Measurements from ENCODE around the gene XNDC1N.

Gene XNDC1N, protein sequence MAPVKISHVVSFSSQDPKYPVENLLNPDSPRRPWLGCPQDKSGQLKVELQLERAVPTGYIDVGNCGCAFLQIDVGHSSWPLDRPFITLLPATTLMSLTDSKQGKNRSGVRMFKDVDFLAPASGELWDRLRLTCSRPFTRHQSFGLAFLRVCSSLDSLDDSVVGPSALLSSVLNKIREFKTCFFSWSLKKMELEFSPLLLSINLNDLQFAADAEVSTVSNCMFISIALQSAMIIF

DNA sequence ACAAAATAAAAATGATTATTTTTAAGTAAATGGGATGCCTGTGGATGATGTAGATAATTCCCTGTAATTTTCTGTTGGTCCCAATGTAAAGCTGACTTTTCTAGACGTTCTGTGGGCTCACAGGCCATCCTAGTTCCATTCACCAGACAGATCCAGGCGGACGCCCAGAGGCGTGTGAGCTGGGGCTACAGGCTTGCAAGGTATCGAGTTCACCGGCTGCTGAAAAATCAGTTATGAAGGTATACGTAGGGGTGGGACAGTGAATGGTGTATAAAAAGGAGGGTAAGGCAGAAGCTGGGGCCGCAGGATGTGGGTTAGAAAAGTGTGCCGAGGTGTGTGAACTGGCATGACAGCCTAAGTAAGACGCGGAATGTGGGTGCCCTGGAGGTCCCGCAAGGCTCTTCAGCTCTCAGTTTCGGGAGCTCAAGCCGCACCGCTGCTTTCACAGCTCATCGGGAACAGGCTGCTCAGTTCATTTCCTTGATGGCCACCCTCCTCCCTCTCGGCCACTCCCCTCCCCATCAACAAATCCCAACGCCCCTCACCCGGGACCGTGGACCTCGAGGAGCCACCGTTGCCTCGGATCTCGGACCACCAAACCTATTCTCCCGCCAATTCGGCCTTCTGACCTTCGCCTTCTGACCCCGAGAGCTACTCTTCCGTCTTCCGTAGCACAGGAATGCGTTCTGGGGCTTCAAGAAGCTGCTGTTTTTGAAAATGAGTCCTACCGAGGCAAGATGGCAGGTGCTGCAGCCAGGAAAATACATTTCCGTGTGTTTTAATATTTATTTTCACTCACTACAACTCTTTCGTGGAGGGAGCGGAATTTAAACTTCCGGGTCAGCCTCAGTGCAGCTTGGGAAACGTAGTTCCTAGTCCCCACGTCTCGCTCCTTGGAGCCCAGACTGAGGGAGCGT is at the start of gene XNDC1N:
XNDC1N (minus strand) TSS at position 775 of the 917 bp plus-strand sequence. CDS start 5,241 bp downstream, outside the sequence.
- peak; percentile 83 for DNase-seq (ENCODE audit: low spot score)

DNA sequence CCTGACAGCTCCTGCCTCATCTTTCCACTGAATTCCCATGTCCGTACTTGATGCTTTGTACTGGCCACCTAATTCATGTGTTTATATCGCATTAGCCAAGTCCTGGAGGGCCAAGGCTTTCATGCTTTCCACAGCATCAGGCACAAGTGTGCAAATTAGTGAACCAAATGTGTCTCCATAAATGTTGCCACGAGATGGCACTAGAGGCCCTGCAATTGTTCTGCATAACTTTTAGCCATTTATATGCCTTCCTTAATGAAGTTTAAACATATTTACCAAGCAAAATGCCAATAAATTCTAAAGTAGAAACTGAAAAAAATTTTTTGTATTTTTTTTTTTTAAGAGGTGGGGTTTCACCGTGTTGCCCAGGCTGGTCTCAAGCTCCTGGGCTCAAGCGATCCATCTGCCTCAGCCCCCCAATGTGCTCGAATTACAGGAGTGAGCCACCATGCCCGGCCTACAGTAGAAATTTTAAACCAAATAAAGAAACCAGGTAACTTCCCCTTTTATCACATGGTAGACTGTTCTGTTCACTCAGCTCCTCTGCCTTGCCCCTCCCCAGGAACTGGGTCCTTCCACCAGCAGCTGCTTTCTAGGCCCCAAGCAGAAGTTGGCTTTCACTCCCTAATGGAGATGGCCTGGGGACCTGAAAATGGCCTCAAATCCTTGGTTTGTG is 49.5 kb upstream of the XNDC1N start:
- no peak for DNase-seq (ENCODE audit: low spot score)

DNA sequence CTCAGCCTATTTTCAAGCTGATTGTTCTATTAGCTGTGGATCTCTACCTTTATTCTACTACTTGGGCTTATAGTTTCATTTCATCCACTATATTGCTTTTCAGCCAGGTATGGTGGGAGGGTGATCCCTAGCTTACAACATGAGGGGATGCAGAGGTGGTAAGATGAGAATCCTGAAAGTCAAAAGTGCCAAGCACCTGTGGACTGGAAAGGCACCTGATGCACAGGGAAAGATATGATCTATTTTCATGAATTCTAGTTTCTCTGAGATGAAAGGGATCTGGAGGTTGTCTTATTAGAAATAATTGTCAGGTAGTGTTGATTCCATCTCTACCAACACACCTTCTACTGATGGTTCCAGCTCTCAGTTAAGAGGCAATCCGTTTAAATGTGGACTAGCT is 48.7 kb upstream of the XNDC1N start:
- DNase-seq (ENCODE audit: low spot score): no peak

DNA sequence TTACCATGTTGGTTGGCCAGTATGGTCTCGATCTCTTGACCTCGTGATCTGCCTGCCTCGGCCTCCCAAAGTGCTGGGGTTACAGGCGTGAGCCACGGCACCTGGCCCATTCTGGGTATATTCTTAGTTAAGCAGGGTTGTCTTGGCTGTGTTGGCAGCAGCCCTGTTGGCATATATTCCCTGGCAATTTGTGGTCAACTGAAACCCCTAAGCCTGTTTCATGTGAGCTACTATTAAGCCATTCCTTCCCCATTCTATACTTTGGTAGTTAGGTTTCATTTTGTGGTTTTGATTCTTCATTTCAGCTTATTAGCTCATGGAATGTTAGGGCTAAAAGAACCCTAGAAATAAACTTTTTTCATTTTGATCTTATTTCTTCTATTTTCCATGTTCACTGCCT is 48.2 kb upstream of the XNDC1N start:
- DNase-seq (ENCODE audit: low spot score): no peak

DNA sequence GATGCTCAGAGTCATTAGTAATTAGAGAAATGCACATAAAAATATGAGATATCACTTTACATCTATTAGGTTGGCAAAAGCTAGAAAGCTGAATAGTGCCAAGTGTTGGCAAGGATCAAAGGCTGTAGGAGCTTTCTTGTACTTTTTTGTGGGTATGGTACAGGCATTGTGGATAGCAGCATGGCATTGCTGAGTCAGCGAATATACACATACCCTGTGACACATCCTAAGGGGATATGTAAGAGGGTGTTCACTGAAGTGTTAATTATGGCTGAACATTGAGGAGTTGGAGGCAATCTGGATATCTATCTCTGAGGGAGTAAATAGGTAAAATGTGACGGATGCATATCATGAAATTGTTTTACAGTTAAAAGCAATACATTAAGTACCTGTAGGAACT is 43.3 kb upstream of the XNDC1N start:
- DNase-seq (ENCODE audit: low spot score): no peak

DNA sequence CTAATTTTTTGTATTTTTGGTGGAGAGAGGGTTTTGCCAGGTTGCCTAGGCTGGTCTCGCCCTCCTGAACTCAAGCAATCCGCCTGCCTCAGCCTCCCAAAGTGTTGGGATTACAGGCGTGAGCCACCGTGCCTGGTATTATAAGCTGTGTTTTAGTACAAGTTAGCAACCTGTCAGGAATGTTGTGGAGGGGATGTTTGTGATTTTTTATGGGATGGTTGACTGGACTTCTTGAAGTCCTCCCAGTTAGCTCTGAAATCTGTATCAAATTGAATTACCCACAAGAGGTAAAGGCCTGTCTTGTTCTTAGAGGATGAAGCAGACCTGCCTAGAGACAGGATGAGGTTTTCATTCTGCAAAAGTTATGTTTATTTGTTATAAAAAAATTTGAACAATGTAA is 36.2 kb upstream of the XNDC1N start:
- no peak for DNase-seq (ENCODE audit: low spot score)

DNA sequence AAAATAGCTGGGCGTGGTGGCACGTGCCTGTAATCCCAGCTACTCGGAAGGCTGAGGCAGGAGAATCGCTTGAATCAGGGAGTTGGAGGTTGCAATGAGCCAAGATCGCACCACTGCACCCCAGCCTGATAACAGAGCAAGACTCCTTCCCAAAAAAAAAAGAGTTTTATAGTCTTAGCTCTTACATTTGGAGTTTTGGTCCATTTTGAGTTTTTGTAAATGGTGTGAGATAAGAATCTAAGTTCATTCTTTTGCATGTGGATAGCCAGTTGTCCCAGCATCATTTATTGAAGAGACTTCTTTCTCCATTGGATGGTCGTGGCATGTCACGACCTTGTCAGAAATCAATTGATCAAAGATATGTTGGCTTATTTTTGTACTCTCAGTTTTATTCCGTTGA is 35.1 kb upstream of the XNDC1N start:
- no peak for DNase-seq (ENCODE audit: low spot score)

DNA sequence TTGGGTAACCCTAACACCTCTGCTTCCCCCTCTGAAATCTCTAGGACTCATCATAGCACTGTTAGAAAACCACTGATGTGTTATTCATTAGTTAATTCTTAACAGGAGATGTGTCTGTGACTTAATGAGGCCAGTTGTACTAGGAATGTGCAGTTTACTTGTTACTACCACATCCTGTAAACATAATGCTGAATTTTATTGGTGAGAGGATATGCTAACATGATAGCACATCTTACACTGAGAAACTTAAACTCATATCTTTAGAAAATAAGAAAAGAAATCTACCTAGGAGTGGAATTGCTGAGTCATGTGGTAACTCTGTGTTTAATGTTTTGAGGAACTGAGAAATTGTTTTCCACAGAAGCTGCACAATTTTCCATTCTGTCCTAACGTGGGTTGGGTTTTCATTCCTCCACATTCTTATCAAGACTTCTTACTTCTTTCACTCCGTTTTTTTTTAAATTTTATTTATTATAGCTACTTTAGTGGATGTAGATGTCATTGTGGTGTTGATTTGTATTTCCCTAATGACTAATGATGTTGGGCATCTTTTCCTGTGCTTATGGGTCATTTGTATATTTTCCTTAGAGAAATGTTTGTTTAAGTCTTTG is 34.1 kb upstream of the XNDC1N start:
- DNase-seq (ENCODE audit: low spot score): no peak

DNA sequence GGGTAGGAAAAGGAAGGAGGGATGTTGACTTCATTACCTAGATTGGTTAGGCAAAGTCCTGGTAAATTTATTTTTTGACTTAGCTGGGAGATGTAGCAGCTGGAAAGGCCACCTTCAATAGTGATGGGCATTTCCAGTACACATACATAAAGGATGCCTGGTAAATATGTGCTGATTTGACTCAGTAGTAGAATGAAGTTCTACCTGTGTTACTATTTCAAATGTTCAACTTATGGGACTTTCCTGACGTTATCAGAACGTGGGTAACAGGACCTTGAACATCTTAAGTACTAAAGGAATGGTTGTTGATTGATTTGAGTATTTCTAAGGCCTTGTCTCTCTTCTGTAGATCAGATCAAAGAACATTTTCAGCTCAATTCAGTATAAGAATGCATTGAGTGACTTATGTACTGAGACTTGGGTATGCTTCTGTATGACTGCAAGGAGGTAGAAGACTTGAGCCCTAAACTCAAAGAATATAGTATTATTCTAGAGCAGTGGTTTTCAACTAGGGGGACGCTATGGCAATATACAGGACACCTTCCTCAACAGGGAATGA is 27.6 kb upstream of the XNDC1N start:
- no peak for DNase-seq (ENCODE audit: low spot score)

DNA sequence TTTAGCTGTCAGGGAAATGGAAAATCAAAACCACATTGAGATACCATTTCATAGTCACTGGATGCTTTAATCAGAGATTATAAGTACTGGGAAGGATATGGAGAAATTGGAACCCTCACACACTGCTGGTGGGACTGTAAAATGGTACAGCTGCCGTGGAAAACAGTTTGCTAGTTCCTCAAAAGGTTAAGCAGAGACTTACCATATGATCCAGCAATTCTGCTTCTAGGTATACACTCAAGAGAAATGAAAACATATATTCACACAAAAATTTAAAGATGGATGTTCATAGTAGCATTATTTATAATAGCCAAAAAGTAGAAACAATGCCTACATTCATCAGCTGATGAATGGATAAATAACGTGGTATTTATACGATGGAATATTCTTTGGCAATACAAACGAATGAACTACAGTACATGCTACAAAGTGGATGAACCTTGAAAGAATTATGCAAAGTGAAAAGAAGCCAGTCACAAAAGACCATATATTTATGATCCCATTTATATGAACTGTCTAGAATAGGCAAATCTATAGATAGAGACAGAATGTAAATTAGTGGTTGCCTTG is 23.4 kb upstream of the XNDC1N start:
- no peak for DNase-seq (ENCODE audit: low spot score)

DNA sequence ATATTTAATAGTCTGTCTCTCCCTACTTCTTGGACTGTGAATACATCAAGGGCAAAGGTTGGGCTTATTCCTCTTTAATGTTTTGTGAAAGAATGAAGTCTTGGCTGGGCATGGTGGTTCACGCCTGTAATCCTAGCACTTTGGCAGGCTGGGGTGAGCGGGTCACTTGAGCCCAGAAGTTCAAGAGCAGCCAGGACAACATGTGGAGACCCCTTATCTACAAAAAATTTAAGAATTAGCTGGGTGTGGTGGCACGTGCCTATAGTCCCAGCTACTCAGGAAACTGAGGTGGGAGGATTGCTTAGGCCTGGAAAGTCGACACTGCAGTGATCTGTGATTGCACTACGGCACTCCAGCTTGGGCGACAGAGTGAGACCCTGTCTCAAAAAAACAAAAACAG is 20.6 kb upstream of the XNDC1N start:
- DNase-seq (ENCODE audit: low spot score): no peak

DNA sequence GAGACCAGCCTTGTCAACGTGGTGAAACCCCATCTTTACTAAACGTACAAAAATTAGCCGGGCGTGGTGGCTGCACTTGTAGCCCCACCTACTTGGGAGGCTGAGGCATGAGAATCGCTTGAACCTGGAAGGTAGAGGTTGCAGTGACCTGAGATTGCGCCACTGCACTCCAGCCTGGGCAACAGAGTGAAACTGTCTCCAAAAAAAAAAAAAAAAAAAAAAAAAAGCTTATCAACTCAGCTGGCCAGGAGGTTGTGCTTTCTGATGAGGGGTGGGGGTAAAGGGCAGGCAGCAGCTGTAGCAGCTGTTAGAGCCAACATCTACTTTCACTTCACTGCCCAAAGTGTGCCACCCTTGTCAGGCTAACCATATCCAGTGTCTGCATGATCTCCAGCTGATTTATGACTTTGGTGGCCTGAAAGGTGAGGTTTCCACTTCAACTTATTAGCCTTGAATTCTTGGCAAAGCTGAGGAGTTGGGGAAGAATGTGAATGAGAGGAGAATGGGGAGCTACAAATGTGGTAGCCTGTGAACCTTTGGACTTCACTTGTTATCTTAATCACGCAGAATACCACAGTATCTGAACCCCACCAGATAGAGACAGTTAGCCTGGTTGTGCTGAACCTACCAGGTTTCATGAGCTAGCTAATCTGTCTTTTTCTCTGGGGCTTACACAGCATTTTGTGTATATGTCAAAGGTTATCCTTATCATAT is 20.1 kb upstream of the XNDC1N start:
- no peak for DNase-seq (ENCODE audit: low spot score)

DNA sequence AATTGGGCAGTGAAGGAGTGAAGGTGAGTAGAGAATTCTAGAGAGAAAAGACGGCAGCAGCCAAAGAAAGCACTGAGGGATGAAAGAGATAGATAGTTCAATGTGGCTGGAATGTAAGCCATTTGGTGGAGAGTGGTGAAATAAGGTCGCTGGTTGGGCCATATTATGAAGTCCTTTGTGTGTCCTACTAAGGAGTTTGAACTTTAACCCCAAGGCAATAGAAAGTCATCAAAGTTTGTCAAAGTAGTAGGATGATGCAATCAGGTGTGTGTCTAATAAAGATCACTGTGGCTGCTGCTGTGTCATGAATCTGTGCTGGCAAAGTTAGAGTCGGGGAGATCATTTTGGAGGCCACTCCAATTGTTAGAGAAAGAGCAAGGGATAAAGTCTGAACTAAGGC is 19.1 kb upstream of the XNDC1N start:
- DNase-seq (ENCODE audit: low spot score): no peak

DNA sequence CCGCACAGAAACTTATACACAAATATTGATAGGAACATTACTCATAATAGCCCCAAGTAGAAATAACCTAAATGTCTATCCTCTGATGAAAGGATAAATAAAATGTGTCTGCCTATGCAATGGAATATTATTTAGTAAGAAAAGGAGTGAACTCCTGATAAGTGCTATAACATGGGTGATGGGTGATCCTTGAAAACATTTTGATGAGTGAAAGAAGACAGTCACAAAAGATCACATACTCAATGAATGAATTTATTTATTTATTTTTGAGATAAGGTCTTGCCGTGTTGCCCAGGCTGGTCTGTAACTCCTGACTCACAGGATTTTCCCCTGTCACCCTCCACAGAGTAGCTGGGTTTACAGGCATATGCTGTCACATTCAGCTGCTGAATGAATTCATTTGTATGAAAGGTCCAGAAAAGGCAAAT is 17.8 kb upstream of the XNDC1N start:
- no peak for DNase-seq (ENCODE audit: low spot score)

DNA sequence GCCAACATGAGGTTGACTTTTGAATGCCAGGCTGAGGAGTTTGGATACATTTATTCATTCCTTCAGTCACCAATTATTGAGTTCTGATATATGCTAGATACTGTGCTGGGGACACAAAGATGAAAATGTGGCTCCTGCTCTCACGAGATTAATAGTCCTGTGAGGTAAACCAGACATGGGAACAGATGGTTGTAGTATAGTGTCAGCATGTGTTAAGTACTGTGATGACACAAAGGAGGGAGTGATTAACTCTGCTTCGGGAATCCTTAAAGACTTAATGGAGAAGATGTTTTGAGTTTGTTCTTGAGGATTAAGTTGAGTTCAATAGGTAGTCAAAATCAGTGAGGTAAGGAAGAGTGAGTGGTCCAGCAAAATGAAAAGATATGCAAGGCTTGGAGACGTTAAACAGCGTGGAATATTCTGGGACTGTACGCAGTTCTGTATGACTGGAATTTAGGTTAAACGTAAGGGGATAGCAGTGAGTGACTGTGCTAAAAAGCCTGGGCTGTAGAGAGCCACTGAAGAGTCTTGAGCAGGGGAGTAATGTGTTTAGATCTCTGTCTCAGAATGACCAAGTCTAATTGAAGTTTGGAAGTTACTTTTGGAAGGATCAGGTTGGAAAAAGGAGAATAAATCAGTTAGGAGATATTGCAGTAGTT is 12.3 kb upstream of the XNDC1N start:
- no peak for DNase-seq (ENCODE audit: low spot score)

DNA sequence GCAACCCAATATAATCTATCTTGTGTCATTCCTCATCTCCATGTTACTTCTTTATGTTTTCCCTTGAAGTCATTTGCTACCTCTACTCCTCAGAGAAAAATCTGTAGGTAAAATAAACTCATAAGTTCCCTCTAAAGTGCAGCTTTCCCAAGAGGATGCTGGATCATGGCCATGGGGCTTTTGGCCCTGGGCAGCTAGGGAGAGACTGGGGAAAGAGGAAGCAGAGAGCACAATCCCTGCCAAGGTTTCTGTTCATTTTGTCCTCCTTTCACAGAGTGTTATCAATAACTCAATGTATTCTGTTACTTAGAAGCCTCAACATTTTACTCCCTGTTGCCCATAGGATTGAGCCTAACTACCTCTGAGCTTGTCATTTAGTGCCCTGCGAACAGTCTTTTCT is 9.4 kb upstream of the XNDC1N start:
- DNase-seq (ENCODE audit: low spot score): no peak

DNA sequence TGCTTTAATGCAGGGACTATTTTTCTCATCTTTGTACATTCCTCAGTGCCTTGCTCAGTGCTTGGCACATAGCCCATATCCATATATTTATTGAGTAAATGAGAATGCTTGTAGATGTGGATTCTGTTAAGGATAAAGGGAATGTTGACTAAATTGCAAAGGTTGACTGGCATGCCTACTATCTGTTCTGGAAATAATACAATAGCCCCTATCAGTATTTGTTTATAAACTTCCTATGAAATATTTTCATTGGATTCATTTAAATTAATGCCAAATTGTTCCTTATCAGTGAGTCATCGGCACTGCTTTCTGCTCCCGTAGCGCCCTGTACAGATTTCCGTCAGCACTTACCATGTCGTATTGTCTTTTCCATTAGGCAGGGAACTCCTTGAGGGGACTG is 8.4 kb upstream of the XNDC1N start:
- no peak for DNase-seq (ENCODE audit: low spot score)

DNA sequence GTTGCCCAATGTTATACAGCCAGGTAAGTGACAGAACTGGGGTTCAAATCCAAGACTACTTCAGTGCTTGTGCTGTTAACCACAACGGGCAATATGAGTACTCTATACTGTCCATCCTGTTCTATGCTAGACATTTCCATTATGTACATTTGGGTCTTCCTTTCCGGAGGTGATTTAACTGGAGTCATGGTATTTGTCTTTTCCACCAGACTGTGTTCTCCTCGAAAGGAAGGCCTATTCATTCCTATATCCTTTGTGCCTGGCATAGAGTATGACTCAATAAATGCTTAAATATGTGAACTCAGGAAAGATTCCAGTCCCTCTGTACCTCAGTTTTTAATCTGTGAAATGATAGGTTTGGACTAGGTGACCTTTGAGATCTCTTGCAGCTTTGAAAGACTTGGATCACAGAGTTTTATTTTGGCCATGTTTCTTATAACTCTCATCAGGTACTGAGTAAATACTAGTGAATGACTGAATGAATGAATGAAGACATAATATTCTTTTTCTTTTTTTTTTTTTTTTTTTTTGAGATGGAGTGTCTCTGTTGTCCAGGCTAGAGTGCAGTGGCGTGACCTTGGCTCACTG is 7.0 kb upstream of the XNDC1N start:
- DNase-seq (ENCODE audit: low spot score): no peak

DNA sequence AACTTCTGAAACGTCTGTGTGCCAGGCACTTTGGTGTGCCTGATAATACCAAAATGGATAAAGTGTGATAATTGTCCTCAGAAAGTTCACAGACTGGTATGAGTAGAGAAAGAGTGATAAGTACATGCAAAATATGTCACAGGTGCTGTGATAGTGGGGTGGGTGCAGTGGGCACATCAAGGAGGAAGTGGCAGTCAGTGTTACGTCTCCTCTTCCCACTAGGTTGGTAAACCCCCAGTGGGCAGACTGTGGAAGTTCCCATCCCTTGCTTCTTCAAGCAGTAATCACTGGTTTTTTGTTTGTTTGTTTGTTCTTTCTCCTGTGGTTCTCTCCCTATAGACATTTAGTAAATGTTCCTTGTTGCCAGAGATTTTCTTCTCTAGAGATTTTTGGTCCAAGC is 5.8 kb upstream of the XNDC1N start:
- DNase-seq (ENCODE audit: low spot score): no peak

Measured in ecto neural progenitor cell (in vitro differentiated cells).